Neural progenitor cell (in vitro differentiated cells): ENCODE data around the gene SLC6A9. TPM values are rescaled to one million over a fixed set of nuclear protein-coding genes. Genes with fewer than 3 reads are reported as not detected.

ENCODE experiments used
- DNase-seq: peaks from one replicate; pipeline ENCODE4 v3.0.0-alpha.2; 2016; ENCODE audit warnings: low spot score
- H2AFZ ChIP-seq: fragments of 200-600 bp; sonication (generic); replicated peaks from 2 replicates; pipeline ENCODE4 v1.6.1; 2016; ENCODE audit warnings: antibody characterized with exemption
- H3F3A ChIP-seq: fragments of 200-600 bp; sonication (generic); 2 replicates; pipeline ENCODE4 v1.6.1; 2016; ENCODE audit warnings: antibody characterized with exemption, low read depth
- H3K27ac ChIP-seq: fragments of 200-600 bp; sonication (generic); 2 replicates; pipeline ENCODE4 v1.5.1; 2016; ENCODE audit warnings: mild to moderate bottlenecking
- H3K27me3 ChIP-seq: fragments of 200-600 bp; sonication (generic); 2 replicates; pipeline ENCODE4 v1.6.1; 2016; ENCODE audit warnings: mild to moderate bottlenecking, moderate library complexity
- H3K36me3 ChIP-seq: fragments of 200-600 bp; sonication (generic); 2 replicates; pipeline ENCODE4 v1.5.1; 2016
- H3K4me1 ChIP-seq: fragments of 200-600 bp; sonication (generic); 2 replicates; pipeline ENCODE4 v1.6.1; 2016; ENCODE audit warnings: mixed run types
- H3K4me2 ChIP-seq: fragments of 200-600 bp; sonication (generic); 2 replicates; pipeline ENCODE4 v1.6.1; 2016
- H3K4me3 ChIP-seq: fragments of 200-600 bp; sonication (generic); 2 replicates; pipeline ENCODE4 v1.5.1; 2016
- H3K79me2 ChIP-seq: fragments of 200-600 bp; sonication (generic); 2 replicates; pipeline ENCODE4 v1.6.1; 2016; ENCODE audit warnings: low read depth
- H3K9ac ChIP-seq: fragments of 200-600 bp; sonication (generic); 2 replicates; pipeline ENCODE4 v1.6.1; 2016
- H3K9me3 ChIP-seq: fragments of 200-600 bp; sonication (generic); 2 replicates; pipeline ENCODE4 v1.5.1; 2016; ENCODE audit warnings: low read depth
- H4K20me1 ChIP-seq: fragments of 200-600 bp; sonication (generic); 2 replicates; pipeline ENCODE4 v1.6.1; 2016; ENCODE audit warnings: low read depth
- H3K27ac Mint-ChIP-seq: 3 replicates; pipeline ENCODE4 v1.8.0; 2021; ENCODE audit warnings: mixed read lengths
- H3K27me3 Mint-ChIP-seq: 2 replicates; pipeline ENCODE4 v1.8.0; 2022; ENCODE audit warnings: low read depth, mild to moderate bottlenecking, inconsistent platforms, moderate library complexity, mixed read lengths; ENCODE audit not compliant: insufficient read depth
- H3K36me3 Mint-ChIP-seq: 3 replicates; pipeline ENCODE4 v1.8.0; 2021; ENCODE audit warnings: mixed read lengths
- H3K4me1 Mint-ChIP-seq: 3 replicates; pipeline ENCODE4 v1.8.0; 2021; ENCODE audit warnings: mixed read lengths
- H3K4me3 Mint-ChIP-seq: 3 replicates; pipeline ENCODE4 v1.8.0; 2021; ENCODE audit warnings: mild to moderate bottlenecking, moderate library complexity, mixed read lengths
- H3K9me3 Mint-ChIP-seq: 3 replicates; pipeline ENCODE4 v1.8.0; 2020; ENCODE audit warnings: mixed read lengths
- EZH2 ChIP-seq: fragments of 200-600 bp; sonication (generic); IDR thresholded peaks from 2 replicates; pipeline ENCODE4 v1.6.1; 2017; ENCODE audit warnings: antibody characterized with exemption, mild to moderate bottlenecking, moderate library complexity
- EZH2phosphoT487 ChIP-seq: fragments of 200-600 bp; sonication (generic); IDR thresholded peaks from 2 replicates; pipeline ENCODE4 v1.6.1; 2017; ENCODE audit warnings: antibody characterized with exemption
- total RNA-seq: library from RNA; depleted of rRNA; stranded (reverse); fragments of >200 nt; gene quantifications from 2 replicates; pipeline ENCODE4 v1.2.3, GENCODE V29; 2015; ENCODE audit warnings: low replicate concordance
- TF ChIP-seq, protein P1 (sequence below): fragments of 200-600 bp; sonication (generic); IDR thresholded peaks from 2 replicates; pipeline ENCODE4 v1.5.1; 2017; ENCODE audit warnings: antibody characterized with exemption, mild to moderate bottlenecking

The SLC6A9 gene
- total RNA-seq, 1 donor from 2014 or later = 1.4 TPM

DNA sequence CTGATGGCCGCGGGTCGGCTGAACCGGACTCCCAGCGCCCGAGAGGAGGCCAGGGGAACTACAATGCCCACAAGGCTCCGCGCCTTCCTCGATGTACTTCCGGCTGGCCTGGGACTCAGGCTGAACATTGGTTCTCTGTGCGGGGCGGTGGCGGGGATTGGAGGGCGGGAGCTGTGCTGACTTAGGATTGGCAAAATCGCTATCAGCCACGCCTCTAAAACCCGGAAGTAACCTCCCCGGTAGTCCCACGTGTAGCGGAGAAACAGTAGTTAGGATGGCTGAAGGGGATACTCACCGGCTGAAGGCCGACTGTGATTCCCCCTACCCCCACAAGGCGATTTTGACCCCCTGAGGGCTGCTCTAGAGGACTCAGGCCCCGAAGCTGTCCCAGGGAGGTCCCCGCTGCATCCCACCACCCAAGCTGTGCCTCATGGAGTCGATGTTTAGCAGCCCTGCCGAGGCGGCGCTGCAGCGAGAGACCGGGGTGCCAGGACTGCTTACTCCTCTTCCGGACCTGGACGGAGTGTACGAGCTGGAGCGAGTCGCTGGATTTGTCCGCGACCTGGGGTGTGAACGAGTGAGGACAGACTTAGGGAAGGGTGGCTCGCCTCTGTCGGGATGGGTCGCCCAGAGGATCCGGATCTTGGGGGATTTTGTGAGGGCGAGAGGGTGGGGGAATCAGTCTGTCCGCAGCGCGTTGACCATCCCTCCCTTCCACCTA is 61.4 kb downstream of the SLC6A9 start, which contains the start of gene DPH2:
TSS of gene DPH2 (plus strand) at position 265 of the 721 bp plus-strand sequence. CDS start at position 431, 166 bp downstream.
- H3K9me3 ChIP-seq = no peaks in the 10 kb centered on the region
- no peaks in the 10 kb centered on the region for H3K27me3 ChIP-seq
- H3F3A ChIP-seq = peaks cover 25% of the 10 kb centered on the region
- H3K79me2 ChIP-seq = peaks cover 11% of the 10 kb centered on the region
- DNase-seq = peak; percentile 98
- H3K9me3 Mint-ChIP-seq = no peaks in the 10 kb centered on the region
- H3K9ac ChIP-seq = peak within 1 kb of the TSS; percentile 61
- H3K36me3 ChIP-seq = no peaks in the 10 kb centered on the region
- H3K4me3 Mint-ChIP-seq = peak within 1 kb of the TSS; percentile 96
- H3K4me3 ChIP-seq = peak within 1 kb of the TSS; percentile 94
- no peaks in the 10 kb centered on the region for H3K27me3 Mint-ChIP-seq
- H3K27ac Mint-ChIP-seq = no peak within 1 kb of the TSS
- H3K4me1 ChIP-seq = peaks cover 3% of the 10 kb centered on the region
- no peak within 1 kb of the TSS for H3K27ac ChIP-seq
- peak within 1 kb of the TSS; percentile 75 for H2AFZ ChIP-seq
- peaks cover 4% of the 10 kb centered on the region for H4K20me1 ChIP-seq
- peaks cover 22% of the 10 kb centered on the region for H3K4me1 Mint-ChIP-seq
- peak within 1 kb of the TSS; percentile 86 for H3K4me2 ChIP-seq
- TF ChIP-seq, protein P1, sequence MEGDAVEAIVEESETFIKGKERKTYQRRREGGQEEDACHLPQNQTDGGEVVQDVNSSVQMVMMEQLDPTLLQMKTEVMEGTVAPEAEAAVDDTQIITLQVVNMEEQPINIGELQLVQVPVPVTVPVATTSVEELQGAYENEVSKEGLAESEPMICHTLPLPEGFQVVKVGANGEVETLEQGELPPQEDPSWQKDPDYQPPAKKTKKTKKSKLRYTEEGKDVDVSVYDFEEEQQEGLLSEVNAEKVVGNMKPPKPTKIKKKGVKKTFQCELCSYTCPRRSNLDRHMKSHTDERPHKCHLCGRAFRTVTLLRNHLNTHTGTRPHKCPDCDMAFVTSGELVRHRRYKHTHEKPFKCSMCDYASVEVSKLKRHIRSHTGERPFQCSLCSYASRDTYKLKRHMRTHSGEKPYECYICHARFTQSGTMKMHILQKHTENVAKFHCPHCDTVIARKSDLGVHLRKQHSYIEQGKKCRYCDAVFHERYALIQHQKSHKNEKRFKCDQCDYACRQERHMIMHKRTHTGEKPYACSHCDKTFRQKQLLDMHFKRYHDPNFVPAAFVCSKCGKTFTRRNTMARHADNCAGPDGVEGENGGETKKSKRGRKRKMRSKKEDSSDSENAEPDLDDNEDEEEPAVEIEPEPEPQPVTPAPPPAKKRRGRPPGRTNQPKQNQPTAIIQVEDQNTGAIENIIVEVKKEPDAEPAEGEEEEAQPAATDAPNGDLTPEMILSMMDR = peak; percentile 20
- TF ChIP-seq EZH2 (no peak), EZH2phosphoT487 (no peak)
- H3K36me3 Mint-ChIP-seq = peaks cover 7% of the 10 kb centered on the region

DNA sequence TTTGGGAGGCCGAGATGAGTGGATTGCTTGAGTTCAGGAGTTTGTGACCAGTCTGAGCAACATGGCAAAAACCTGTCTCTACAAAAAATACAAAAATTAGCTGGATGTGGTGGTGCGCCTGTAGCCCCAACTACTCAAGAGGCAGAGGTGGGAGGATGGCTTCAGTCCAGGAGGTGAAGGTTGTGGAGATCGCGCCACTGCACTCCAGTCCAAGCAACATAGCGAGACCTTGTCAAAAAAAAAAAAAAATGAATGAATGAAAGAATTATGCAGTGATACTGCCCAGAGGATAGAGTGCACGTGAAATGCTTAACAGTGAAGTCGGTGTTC is 61.9 kb downstream of the SLC6A9 start:
- Histone ChIP-seq H3F3A (peaks cover 23% of the 10 kb centered on the region), H2AFZ (no peak overlapping the region), H3K9ac (no peak overlapping the region), H4K20me1 (peaks cover 4% of the 10 kb centered on the region), H3K4me1 (peaks cover 3% of the 10 kb centered on the region), H3K36me3 (no peaks in the 10 kb centered on the region), H3K4me3 (peak overlapping the region; percentile 94), H3K79me2 (peaks cover 11% of the 10 kb centered on the region), H3K9me3 (no peaks in the 10 kb centered on the region), H3K27me3 (no peaks in the 10 kb centered on the region), H3K27ac (no peak overlapping the region), H3K4me2 (peak overlapping the region; percentile 69)
- H3K9me3 Mint-ChIP-seq = no peaks in the 10 kb centered on the region
- no peak for DNase-seq
- H3K27me3 Mint-ChIP-seq = no peaks in the 10 kb centered on the region
- peak overlapping the region; percentile 96 for H3K4me3 Mint-ChIP-seq
- peaks cover 7% of the 10 kb centered on the region for H3K36me3 Mint-ChIP-seq
- H3K27ac Mint-ChIP-seq = no peak overlapping the region
- H3K4me1 Mint-ChIP-seq = peaks cover 22% of the 10 kb centered on the region
- TF ChIP-seq EZH2phosphoT487 (no peak), EZH2 (no peak)
- TF ChIP-seq, protein P1 = no peak

DNA sequence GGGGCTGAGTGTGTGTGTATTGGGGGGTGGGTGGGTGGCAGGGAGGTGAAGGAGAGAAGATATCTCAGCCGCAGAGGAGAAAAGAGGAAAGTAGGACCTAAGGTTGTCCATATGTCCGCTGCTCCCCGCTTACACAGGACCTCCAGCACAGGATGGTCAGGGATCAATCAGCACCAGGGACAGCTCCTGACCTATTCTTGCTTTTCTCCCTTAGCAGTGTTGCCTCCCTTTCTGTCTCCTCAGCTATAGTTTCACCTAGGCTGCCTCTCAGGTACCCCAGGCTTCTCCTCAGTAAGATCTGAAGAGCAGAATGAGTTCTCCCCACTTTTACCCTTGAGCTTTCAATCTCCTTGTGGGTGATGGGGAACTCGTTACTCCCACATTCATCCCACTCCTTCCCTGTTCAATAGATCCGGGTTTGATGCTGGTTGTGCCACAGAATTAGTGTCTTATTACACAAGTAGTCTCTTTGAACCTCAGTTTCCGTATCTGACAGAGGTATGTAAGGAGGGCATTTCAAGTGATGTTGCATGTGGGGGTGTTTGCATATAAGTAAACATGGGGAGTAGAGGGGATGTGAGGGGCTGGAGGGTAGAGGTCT is 62.8 kb downstream of the SLC6A9 start:
- Histone ChIP-seq H3K4me2 (no peak overlapping the region), H3F3A (peaks cover 14% of the 10 kb centered on the region), H3K4me3 (no peak overlapping the region), H2AFZ (no peak overlapping the region), H3K4me1 (peaks cover 3% of the 10 kb centered on the region), H3K27me3 (no peaks in the 10 kb centered on the region), H3K9ac (no peak overlapping the region), H3K36me3 (no peaks in the 10 kb centered on the region), H3K9me3 (no peaks in the 10 kb centered on the region), H4K20me1 (peaks cover 4% of the 10 kb centered on the region), H3K27ac (no peak overlapping the region), H3K79me2 (peaks cover 11% of the 10 kb centered on the region)
- H3K36me3 Mint-ChIP-seq = peaks cover 7% of the 10 kb centered on the region
- DNase-seq = peak; percentile 83
- H3K27ac Mint-ChIP-seq = no peak overlapping the region
- peaks cover 13% of the 10 kb centered on the region for H3K4me1 Mint-ChIP-seq
- TF ChIP-seq EZH2phosphoT487 (no peak), EZH2 (no peak)
- TF ChIP-seq, protein P1 = no peak
- H3K27me3 Mint-ChIP-seq = no peaks in the 10 kb centered on the region
- no peaks in the 10 kb centered on the region for H3K9me3 Mint-ChIP-seq
- peak overlapping the region; percentile 27 for H3K4me3 Mint-ChIP-seq
